Suprapubic skin (tissue), 4 donors: Measurements from ENCODE around the gene RNF166.

Experiments
- EP300 ChIP-seq: sonication (generic); formaldehyde crosslinking; IDR thresholded peaks from one replicate; pipeline ENCODE4 v1.6.1; 2017; ENCODE audit warnings: antibody characterized with exemption
- POLR2A ChIP-seq, 2 donors: fragments of 450-650 bp; IDR thresholded peaks; one replicate each; pipeline ENCODE4 v1.6.1; 2017; ENCODE audit warnings: antibody characterized with exemption in 2 of 2, mild to moderate bottlenecking in 2 of 2, moderate library complexity in 2 of 2
- POLR2AphosphoS5 ChIP-seq, 3 donors: sonication (generic); formaldehyde crosslinking; IDR thresholded peaks; one replicate each; pipeline ENCODE4 v1.6.1; 2017; ENCODE audit warnings: antibody characterized with exemption in 3 of 3
- TF ChIP-seq, protein P1 (sequence below), 2 donors: fragments of 200-600 bp in 1 of 2; fragments of 450-650 bp in 1 of 2; sonication (generic) in 1 of 2; IDR thresholded peaks; one replicate each; pipeline ENCODE4 v1.5.1; 2016 to 2019; ENCODE audit warnings: antibody characterized with exemption in 2 of 2, mild to moderate bottlenecking in 1 of 2, moderate library complexity in 1 of 2

GRCh38 chr16:88703486-88704309, 2.5 kb downstream of the RNF166 start:
- TF ChIP-seq POLR2A (IDR thresholded peaks at IDR 0.05) = no peak
- TF ChIP-seq POLR2AphosphoS5 (IDR thresholded peaks at IDR 0.05) = no peak
- no peak for TF ChIP-seq EP300
- TF ChIP-seq, protein P1, sequence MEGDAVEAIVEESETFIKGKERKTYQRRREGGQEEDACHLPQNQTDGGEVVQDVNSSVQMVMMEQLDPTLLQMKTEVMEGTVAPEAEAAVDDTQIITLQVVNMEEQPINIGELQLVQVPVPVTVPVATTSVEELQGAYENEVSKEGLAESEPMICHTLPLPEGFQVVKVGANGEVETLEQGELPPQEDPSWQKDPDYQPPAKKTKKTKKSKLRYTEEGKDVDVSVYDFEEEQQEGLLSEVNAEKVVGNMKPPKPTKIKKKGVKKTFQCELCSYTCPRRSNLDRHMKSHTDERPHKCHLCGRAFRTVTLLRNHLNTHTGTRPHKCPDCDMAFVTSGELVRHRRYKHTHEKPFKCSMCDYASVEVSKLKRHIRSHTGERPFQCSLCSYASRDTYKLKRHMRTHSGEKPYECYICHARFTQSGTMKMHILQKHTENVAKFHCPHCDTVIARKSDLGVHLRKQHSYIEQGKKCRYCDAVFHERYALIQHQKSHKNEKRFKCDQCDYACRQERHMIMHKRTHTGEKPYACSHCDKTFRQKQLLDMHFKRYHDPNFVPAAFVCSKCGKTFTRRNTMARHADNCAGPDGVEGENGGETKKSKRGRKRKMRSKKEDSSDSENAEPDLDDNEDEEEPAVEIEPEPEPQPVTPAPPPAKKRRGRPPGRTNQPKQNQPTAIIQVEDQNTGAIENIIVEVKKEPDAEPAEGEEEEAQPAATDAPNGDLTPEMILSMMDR (IDR thresholded peaks at IDR 0.05) = no peak
